IPS-18a (cell line): Measurements from ENCODE around the gene ETNK2.

Source experiments
- H3K27ac ChIP-seq: one replicate; pipeline ENCODE4 v1.5.1; 2013; ENCODE audit warnings: low read length
- H3K27me3 ChIP-seq: one replicate; pipeline ENCODE4 v1.6.1; 2013; ENCODE audit warnings: mild to moderate bottlenecking, low read length; ENCODE audit not compliant: control insufficient read depth, insufficient read depth
- H3K36me3 ChIP-seq: one replicate; pipeline ENCODE4 v1.6.1; 2013; ENCODE audit warnings: low read depth, low read length; ENCODE audit not compliant: control insufficient read depth
- H3K4me1 ChIP-seq: one replicate; pipeline ENCODE4 v1.6.1; 2013; ENCODE audit warnings: low read depth, low read length; ENCODE audit not compliant: control insufficient read depth
- H3K4me3 ChIP-seq: one replicate; pipeline ENCODE4 v1.5.1; 2013; ENCODE audit warnings: low read length
- H3K9ac ChIP-seq: one replicate; pipeline ENCODE4 v1.6.1; 2013; ENCODE audit warnings: mild to moderate bottlenecking, low read length, moderate library complexity
- H3K9me3 ChIP-seq: one replicate; pipeline ENCODE4 v1.6.1; 2013; ENCODE audit warnings: low read depth, low read length; ENCODE audit not compliant: control insufficient read depth

The ETNK2 gene

GRCh38 chr1:204142032-204142974, 9.5 kb downstream of the ETNK2 start:
- no peak overlapping the region for H3K9ac ChIP-seq
- H3K36me3 ChIP-seq, result no peaks in the 10 kb centered on the region
- H3K4me3 ChIP-seq, result no peak overlapping the region
- H3K27ac ChIP-seq, result no peak overlapping the region
- H3K27me3 ChIP-seq, result no peaks in the 10 kb centered on the region
- peaks cover 8% of the 10 kb centered on the region for H3K4me1 ChIP-seq
- H3K9me3 ChIP-seq, result no peaks in the 10 kb centered on the region

GRCh38 chr1:204141131-204141530, 10.7 kb downstream of the ETNK2 start:
- H3K36me3 ChIP-seq, result no peaks in the 10 kb centered on the region
- H3K27ac ChIP-seq, result no peak overlapping the region
- no peak overlapping the region for H3K4me3 ChIP-seq
- no peaks in the 10 kb centered on the region for H3K27me3 ChIP-seq
- no peak overlapping the region for H3K9ac ChIP-seq
- no peaks in the 10 kb centered on the region for H3K9me3 ChIP-seq
- H3K4me1 ChIP-seq, result no peaks in the 10 kb centered on the region

- Histone ChIP-seq H3K9ac (no peak overlapping the region), H3K4me3 (no peak overlapping the region), H3K9me3 (no peaks in the 10 kb centered on the region), H3K4me1 (no peaks in the 10 kb centered on the region), H3K27me3 (no peaks in the 10 kb centered on the region), H3K36me3 (no peaks in the 10 kb centered on the region), H3K27ac (no peak overlapping the region)
Observed at GRCh38 chr1:204139952-204140351, 11.9 kb downstream of the ETNK2 start.

- Histone ChIP-seq H3K27me3 (no peaks in the 10 kb centered on the region), H3K36me3 (peaks cover 4% of the 10 kb centered on the region), H3K4me3 (no peak overlapping the region), H3K27ac (no peak overlapping the region), H3K4me1 (no peaks in the 10 kb centered on the region), H3K9ac (no peak overlapping the region), H3K9me3 (no peaks in the 10 kb centered on the region)
Observed at GRCh38 chr1:204139088-204139487, 12.8 kb downstream of the ETNK2 start.

DNA sequence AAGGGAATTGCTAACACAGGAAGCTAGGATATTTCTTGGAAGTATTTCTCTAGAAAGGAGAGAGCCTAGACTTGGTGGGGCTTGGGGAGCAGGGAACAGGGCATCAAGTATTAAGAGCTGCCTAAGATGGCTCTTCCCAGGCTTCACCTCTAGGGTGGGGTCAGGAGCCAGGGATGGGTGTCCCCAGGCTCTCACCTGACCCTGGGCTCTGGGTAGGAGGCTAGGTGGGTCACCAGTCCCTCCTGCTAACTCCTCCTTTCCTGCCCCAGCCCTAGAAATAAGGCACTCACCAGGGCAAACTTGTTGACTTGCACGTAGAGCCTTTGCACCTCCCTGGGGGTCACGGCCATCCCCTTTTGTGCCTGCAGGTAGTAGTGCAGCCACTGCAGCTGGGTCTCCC, 15.0 kb downstream of the ETNK2 start:
- no peak overlapping the region for H3K4me3 ChIP-seq
- H3K27me3 ChIP-seq, result no peaks in the 10 kb centered on the region
- no peak overlapping the region for H3K9ac ChIP-seq
- H3K4me1 ChIP-seq, result no peaks in the 10 kb centered on the region
- no peak overlapping the region for H3K27ac ChIP-seq
- H3K9me3 ChIP-seq, result no peaks in the 10 kb centered on the region
- H3K36me3 ChIP-seq, result peaks cover 4% of the 10 kb centered on the region

DNA sequence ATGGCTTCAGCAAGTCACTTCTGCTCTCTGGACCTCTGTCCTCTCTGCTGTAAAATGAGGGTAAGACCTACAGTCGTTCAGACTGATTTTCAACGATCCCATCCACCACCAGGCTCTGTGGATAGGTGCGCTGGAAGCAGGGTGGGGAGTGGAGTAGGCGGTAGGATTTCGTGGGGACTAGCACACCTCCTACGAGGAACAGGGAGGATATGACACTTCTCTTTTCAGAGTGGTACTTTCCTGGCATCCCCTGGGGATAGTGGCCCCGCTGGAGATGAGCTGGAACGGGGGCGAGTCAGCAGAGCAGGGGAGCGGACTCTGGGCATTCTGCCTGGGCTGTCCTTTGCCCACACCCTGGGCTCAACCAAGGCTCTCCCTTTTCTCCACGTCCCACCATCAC, 17.7 kb downstream of the ETNK2 start:
- Histone ChIP-seq H3K9me3 (no peaks in the 10 kb centered on the region), H3K36me3 (peaks cover 4% of the 10 kb centered on the region), H3K27me3 (no peaks in the 10 kb centered on the region), H3K4me1 (peaks cover 12% of the 10 kb centered on the region), H3K4me3 (no peak overlapping the region), H3K27ac (no peak overlapping the region), H3K9ac (no peak overlapping the region)

- no peak overlapping the region for H3K9ac ChIP-seq
- peaks cover 16% of the 10 kb centered on the region for H3K4me1 ChIP-seq
- no peaks in the 10 kb centered on the region for H3K27me3 ChIP-seq
- no peak overlapping the region for H3K4me3 ChIP-seq
- H3K36me3 ChIP-seq, result peaks cover 4% of the 10 kb centered on the region
- no peaks in the 10 kb centered on the region for H3K9me3 ChIP-seq
- H3K27ac ChIP-seq, result no peak overlapping the region
Observed at GRCh38 chr1:204132718-204133117, 19.1 kb downstream of the ETNK2 start.

DNA sequence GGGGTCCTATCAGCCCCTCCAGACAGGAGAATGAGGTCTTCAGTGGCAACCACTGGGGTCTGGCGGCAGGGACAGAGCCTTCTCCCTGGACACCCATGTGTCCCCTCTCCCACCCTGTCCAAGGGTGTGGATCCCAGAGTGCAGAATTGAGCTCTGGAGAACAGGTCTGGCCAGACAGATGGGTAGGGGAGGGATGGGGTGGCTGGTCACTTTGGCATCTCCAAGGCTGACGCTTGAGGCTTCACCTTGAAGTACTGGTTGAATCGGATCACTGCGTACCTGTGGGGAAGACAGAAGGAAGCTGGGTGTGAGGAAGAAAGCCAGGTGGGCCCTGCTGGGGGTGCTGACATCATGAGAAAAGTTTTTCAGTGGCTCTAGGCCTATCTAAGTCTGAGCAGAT, 19.9 kb downstream of the ETNK2 start:
- H3K9me3 ChIP-seq, result no peaks in the 10 kb centered on the region
- no peak overlapping the region for H3K9ac ChIP-seq
- H3K36me3 ChIP-seq, result peaks cover 4% of the 10 kb centered on the region
- no peak overlapping the region for H3K4me3 ChIP-seq
- no peak overlapping the region for H3K27ac ChIP-seq
- H3K4me1 ChIP-seq, result peaks cover 16% of the 10 kb centered on the region
- H3K27me3 ChIP-seq, result no peaks in the 10 kb centered on the region

GRCh38 chr1:204130981-204131892, 20.6 kb downstream of the ETNK2 start:
- Histone ChIP-seq H3K4me3 (no peak overlapping the region), H3K9me3 (no peaks in the 10 kb centered on the region), H3K9ac (no peak overlapping the region), H3K36me3 (peaks cover 4% of the 10 kb centered on the region), H3K27me3 (no peaks in the 10 kb centered on the region), H3K27ac (no peak overlapping the region), H3K4me1 (peaks cover 16% of the 10 kb centered on the region)

GRCh38 chr1:204130178-204130577, 21.7 kb downstream of the ETNK2 start:
- no peaks in the 10 kb centered on the region for H3K27me3 ChIP-seq
- H3K4me3 ChIP-seq, result no peak overlapping the region
- peaks cover 11% of the 10 kb centered on the region for H3K36me3 ChIP-seq
- H3K9me3 ChIP-seq, result no peaks in the 10 kb centered on the region
- peaks cover 16% of the 10 kb centered on the region for H3K4me1 ChIP-seq
- H3K9ac ChIP-seq, result no peak overlapping the region
- H3K27ac ChIP-seq, result no peak overlapping the region

GRCh38 chr1:204128964-204129896, 22.6 kb downstream of the ETNK2 start:
- H3K27me3 ChIP-seq, result no peaks in the 10 kb centered on the region
- H3K9me3 ChIP-seq, result no peaks in the 10 kb centered on the region
- H3K4me3 ChIP-seq, result peak overlapping the region; percentile 25
- H3K9ac ChIP-seq, result peak overlapping the region; percentile 20
- H3K4me1 ChIP-seq, result peaks cover 16% of the 10 kb centered on the region
- H3K36me3 ChIP-seq, result peaks cover 17% of the 10 kb centered on the region
- H3K27ac ChIP-seq, result no peak overlapping the region
